Measurements from ENCODE around the gene FAM168B. TPM values are rescaled to one million over a fixed set of nuclear protein-coding genes. Genes with fewer than 3 reads are reported as not detected.
A peak's percentile ranks its signal among the peaks of the same experiment; 100 is the strongest.
"Not testable (repeated sequence)": the region's sequence is repeated elsewhere in the genome, so short reads cannot be mapped to it uniquely, and the experiment has no call there.

Gene FAM168B
- total RNA-seq, 1 donor from 2014 or later: 96.1 TPM

DNA sequence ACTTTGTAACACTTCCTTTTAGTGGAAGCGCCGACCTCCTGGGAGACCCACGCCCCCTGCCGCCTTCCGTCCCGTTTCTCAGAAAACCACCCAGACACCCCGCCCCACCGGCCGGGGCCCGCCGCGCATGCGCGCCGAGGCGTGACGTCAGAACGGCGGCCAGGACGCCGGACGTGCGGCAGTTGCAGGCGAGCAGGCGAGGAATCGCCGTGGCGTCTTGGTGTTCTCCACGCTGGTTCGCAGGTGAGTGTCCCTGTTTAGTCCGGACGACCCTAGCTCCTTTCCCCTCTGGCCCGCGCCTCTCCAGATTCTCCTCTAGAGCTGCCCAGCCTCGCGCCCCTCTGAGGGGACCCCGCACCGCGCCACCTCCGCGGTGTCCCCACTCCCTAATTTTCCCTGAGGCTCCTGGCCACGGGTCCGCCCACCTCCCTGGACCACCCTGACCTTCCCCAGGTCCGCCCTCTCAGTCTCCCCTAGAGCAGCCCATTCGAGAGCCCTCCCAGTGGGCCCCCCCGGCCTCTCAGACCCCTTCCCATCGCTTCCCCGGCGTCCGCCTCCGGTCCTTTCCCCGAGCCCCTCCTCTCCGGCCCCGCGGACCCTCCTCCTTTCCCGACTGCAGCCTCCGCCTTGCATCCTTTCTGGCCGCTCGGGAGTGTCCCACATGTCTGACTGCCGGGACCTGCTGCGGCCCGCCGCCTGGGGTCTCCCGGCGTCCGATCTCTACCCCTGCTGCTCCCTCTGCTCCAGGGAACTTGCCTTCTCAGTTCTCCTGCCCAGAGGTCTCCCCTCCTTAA lies 12.1 kb upstream of the FAM168B start, which contains the start of gene PLEKHB2:
Gene PLEKHB2 (plus strand): TSS at position 181 of the 794 bp plus-strand sequence. CDS start 15,606 bp downstream, outside the sequence.
- intact Hi-C loops (cut with micrococcal nuclease): no loop called here
- peak; percentile 96 for DNase-seq
- ATAC-seq: peak; percentile 95

DNA sequence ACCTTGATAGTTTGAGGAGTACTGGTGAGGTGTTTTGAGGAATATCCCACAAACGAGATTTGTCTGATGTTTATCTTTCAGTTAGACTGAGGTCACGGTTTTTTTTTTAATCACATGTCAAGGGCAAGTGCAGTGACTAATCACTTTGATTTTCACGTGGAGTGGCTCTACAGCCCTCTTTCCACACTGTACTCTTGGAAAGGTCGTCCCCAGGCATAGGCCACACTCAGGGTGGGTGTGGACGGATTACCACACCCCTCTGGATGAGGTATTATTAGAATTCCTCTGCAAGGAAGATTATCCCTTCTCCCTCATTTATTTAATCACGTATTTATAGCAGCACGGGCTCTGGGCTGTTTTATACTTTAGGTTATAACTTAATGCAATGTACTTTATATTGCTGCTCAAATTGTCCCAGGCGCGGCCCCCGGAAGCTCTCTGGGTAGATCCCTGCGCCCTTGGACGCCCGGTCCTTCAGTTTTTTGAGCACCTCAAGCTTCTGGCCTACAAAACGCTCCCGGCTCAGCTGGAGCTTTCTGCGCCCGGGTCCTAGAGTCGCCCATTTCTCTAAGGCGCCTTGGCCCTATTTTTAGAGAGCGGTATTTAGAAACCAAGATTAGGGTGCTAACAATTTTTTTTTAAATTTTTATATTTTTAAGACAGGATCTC lies 11.4 kb upstream of the FAM168B start:
- ATAC-seq (peak; percentile 83), DNase-seq (peak; percentile 37)
- intact Hi-C loops (cut with micrococcal nuclease): no loop called here

DNA sequence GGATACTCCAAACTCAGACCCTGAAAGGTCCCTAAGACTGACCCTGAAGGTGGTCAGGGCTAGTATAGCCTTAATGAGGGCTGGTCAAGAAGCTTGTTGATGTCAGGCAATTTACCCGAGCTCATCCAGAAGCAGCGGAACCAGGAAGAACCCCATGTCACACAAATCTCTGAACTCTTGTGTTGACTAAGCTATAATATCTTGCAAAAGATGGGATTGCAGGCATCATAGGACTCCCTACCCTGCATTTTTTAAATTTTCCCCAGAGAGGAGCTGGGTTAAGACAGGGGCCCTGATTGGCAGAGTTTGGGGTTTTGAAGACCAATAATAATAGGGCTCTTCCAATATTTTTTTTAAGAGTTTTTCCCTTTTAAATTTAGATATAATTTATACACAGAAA lies 9.9 kb upstream of the FAM168B start:
- ATAC-seq: no peak
- intact Hi-C loops (cut with micrococcal nuclease): no loop called here
- no peak for DNase-seq

DNA sequence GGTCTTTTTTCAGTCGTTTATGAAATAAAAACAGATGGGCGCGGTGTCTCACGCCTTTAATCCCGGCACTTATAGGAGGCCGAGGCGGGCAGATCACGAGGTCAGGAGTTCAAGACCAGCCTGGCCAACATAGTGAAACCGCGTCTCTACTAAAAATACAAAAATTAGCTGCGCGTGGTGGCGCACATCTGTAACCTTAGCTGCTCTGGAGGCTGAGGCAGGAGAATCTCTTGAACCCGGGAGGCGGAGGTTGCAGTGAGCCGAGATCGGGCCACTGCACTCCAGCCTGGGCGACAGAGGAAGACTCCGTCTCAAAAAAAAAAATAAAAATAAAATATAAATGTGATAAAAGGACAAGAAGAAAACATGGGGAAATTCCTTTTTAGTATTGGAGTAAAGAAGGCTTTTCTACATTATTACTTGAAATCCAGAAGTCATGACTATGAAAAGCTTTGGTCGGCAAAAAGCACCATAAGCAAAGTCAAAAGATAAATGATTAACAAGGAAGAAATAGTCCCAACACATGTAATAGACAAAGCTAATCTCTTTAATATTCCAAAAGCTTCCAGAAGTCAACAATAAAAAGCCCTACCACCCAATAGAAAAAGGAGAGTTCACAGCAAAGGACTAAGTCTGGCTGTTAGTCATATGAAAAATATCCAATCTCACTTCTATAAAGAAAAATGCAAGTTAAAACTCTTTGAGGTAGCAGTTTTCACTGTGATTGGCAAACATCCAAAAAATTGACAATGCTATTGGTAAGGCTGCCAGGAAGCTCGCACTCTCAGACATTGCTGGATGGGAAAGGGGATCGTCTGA lies 1.4 kb upstream of the FAM168B start:
- ATAC-seq: no peak
- no peak for DNase-seq
- intact Hi-C loops (cut with micrococcal nuclease): no loop called here

- intact Hi-C loops (cut with micrococcal nuclease): no loop called here
- DNase-seq (peak; percentile 38), ATAC-seq (peak; percentile 87)
These were observed 619 bp upstream of the FAM168B start for GRCh38 chr2:131093696-131094462.

DNA sequence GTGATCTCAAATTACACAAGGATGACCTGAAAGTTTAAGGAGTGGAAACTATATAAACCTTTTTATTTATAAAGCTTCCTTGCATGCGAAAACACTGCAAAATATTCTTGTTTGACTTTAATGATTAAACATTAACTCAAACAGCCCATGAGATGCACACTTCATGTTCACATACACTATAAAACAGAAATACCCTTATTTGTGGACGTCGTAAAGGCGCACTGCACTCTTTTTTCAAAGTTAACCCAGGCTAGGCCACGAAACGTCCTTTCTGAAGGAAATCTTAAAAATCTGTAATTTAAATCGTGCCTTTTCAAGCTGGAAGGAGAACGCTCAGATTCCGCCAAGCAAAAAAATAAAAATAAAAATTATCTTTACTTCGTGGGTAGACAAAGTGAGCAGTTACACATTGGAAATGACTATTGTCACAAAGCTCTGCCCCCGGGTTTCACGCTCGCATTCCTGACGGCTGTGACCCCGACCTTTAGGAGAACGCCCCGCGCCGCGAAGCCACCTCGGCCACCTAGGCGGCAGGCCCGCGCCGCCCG lies 728 bp downstream of the FAM168B start:
- DNase-seq (no peak), ATAC-seq (no peak)
- intact Hi-C loops (cut with micrococcal nuclease): no loop called here

GRCh38 chr2:131085646-131086045 lies 7.6 kb downstream of the FAM168B start:
- intact Hi-C loops (cut with micrococcal nuclease): no loop called here
- DNase-seq: no peak
- no peak for ATAC-seq

DNA sequence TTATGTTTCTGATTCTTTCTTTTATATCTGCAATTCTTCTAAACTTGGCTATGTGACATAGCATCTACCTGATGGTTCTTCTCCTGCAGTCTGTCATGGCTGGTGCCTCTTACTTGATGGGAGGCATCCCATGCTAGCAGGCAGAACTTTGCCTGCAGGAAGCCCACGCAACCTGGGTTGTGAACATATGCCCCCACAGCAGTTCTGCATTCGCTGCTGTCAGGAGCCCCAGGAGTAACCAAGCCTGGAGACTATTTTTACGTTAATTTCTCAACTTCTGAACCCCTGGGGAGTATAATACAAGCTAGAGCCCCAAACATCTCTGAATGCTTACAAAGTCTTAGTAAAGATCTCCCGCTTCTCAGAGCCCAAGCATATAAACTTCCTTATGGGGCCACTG lies 12.1 kb downstream of the FAM168B start:
- intact Hi-C loops (cut with micrococcal nuclease): no loop called here
- ATAC-seq (no peak), DNase-seq (no peak)

GRCh38 chr2:131079931-131080330 lies 13.3 kb downstream of the FAM168B start:
- DNase-seq; intact Hi-C loops (cut with micrococcal nuclease); ATAC-seq: not testable (repeated sequence)

- intact Hi-C loops (cut with micrococcal nuclease): no loop called here
- no peak for DNase-seq
- no peak for ATAC-seq
These were observed 15.3 kb downstream of the FAM168B start for GRCh38 chr2:131077966-131078365.

GRCh38 chr2:131077182-131077846 lies 15.9 kb downstream of the FAM168B start:
- ATAC-seq (peak; percentile 47), DNase-seq (no peak)
- intact Hi-C loops (cut with micrococcal nuclease): no loop called here

DNA sequence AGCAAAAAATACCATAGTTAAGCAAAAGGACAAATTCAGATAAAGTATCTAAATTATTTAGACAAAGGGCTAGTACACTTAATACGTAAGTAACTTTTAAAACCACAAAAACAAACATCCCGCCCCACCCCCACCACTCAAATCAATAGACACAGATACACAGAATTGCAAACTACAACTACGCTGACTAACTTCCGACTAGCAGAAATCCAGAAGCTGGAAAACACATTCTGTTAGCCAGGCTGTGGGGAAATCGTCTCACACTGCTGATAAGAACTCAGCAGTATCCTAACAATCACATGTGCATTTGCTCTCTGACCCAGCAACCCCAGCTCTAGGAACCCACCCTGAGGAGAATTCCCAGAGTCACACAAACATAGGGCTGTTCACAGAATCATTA lies 16.6 kb downstream of the FAM168B start:
- intact Hi-C loops (cut with micrococcal nuclease): no loop called here
- no peak for DNase-seq
- no peak for ATAC-seq

- ATAC-seq; intact Hi-C loops (cut with micrococcal nuclease); DNase-seq: not testable (repeated sequence)
These were observed 17.7 kb downstream of the FAM168B start for GRCh38 chr2:131075578-131075977.

DNA sequence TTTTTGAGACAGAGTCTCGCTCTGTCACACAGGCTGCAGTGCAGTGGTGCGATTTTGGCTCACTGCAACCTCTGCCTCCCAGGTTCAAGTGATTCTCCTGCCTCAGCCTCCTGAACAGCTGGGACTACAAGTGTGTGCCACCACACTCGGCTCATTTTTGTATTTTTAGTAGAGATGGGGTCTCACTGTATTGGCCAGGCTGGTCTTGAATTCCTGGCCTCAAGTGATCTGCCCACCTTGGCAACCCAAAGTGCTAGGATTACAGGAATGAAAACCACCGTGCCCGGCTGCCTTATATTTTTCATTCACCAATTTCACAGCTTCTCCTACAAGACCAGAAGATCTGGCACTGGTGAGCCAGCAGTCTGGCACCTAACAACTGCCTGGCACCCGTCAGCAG lies 25.1 kb downstream of the FAM168B start:
- DNase-seq; ATAC-seq; intact Hi-C loops (cut with micrococcal nuclease): not testable (repeated sequence)

DNA sequence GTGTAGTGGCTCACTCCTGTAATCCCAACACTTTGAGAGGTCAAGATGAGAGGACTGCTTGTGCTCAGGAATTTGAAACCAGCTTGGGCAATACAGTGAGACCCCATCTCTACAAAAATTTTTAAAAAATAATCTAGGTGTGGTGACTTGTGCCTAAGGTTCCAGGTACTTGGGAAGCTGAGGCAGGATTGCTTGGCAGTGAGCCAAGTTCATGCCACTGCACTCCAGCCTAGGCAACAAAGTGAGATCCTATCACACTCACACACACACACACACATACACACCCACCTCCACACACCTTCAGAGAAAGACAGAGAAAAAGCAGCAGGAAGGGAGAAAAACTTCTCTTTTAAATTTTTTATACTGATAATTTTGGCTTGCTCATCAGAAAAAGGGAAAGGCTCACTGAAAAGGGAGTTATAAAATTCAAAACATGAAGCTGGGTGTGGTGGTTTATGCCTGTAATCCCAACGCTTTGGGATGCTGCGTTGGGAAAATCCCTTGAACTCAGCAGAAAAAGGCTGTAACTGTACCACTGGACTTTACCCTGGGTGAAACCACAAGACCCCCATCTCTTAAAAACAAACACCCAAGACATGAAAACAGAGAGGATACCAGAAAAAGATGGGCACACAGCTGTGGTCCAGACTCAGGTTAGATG lies 25.7 kb downstream of the FAM168B start:
- DNase-seq (no peak), ATAC-seq (no peak)
- intact Hi-C loops (cut with micrococcal nuclease): no loop called here

DNA sequence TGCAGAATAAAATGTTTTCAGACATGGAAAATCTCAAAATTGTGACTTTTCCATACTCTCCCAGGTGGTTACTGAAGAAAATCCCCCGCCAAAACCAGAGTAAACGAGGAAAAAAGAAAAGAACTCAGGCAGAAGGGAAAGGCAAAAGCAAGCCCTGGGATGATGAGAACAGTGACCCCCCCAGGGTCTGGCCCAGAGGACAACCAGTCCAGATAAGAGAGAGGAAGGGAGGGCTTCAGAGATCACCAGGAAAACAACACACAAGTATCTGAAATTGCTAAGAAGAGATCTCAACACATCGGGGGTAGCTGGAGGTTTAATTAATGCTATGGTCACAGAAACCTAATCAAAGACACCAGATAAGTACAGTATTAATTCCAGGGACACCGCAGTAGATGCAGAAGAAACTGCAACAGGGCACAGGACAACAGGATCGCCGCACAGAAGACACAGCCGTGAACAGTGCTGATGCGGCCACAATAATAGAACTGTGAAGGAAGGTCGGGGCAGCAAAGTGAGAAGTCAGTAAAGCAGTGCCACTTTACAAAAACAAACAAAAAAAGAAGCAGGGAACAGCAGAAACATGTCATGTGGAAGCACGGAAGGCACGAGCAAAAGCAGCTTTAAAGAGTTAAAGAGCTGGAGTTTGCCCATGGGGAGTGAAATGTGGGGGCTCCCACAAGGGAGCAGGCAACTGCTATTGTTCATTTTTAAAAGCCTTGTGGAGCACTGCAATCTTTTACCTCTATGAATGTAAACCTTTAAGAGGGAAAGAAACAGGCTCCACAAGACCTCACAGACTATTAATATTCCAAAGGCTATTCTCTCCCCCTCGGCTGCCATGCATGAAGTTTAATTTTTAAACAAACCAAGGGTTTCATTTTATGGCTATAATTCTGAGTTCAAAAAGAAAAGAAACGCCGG lies 28.4 kb downstream of the FAM168B start:
- intact Hi-C loops (cut with micrococcal nuclease): no loop called here
- DNase-seq (no peak), ATAC-seq (peak; percentile 52)

Measured in left ventricle myocardium superior (tissue), 1 donor.